ENCODE data around the gene TBC1D2.

The TBC1D2 gene

DNA sequence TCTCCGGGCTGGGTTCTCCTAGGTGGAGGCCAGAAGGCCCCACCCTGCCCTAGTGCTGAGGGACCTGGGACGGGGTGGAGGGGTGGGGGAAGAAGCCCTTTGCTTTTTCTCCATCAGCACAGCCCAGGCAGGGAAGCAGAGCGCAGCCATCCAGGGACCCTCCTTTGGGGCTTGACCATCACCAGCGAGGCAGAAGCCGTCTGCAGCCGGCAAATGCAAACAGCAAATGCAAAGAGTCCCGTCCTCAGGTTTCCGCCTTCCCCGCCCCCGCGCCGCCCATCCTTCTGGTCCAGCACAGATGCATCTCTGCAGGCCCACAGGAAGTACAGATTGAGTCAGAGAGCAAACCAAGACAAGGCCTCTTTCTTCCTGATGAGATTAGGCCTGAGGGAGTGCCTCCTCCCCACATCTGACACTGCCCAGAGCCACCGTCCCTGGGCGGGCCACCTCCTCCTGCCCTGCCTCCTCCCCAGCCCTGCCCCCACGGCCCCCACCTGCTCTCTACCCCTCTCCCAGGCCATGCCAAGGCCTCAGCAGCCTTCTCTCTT lies 86.4 kb downstream of the TBC1D2 start:
- intact Hi-C loops (cut with DNase I; ENCODE audit: low total_unique reads): no loop called here
- H3K4me3 ChIP-seq: no peak overlapping the region
- no peak for DNase-seq
- no peak overlapping the region for H3K27ac ChIP-seq
- no peaks in the 10 kb centered on the region for H3K4me1 ChIP-seq
- TF ChIP-seq, protein P1, sequence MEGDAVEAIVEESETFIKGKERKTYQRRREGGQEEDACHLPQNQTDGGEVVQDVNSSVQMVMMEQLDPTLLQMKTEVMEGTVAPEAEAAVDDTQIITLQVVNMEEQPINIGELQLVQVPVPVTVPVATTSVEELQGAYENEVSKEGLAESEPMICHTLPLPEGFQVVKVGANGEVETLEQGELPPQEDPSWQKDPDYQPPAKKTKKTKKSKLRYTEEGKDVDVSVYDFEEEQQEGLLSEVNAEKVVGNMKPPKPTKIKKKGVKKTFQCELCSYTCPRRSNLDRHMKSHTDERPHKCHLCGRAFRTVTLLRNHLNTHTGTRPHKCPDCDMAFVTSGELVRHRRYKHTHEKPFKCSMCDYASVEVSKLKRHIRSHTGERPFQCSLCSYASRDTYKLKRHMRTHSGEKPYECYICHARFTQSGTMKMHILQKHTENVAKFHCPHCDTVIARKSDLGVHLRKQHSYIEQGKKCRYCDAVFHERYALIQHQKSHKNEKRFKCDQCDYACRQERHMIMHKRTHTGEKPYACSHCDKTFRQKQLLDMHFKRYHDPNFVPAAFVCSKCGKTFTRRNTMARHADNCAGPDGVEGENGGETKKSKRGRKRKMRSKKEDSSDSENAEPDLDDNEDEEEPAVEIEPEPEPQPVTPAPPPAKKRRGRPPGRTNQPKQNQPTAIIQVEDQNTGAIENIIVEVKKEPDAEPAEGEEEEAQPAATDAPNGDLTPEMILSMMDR (IDR thresholded peaks at IDR 0.05): no peak
- H3K9me3 ChIP-seq: no peaks in the 10 kb centered on the region
- peaks cover 0 to 17% of the 10 kb centered on the region in 2 donors for H3K27me3 ChIP-seq
- H3K36me3 ChIP-seq: no peaks in the 10 kb centered on the region

- Histone ChIP-seq H3K4me1 (no peaks in the 10 kb centered on the region), H3K9me3 (no peaks in the 10 kb centered on the region), H3K27ac (no peak overlapping the region), H3K27me3 (peaks cover 0 to 17% of the 10 kb centered on the region in 2 donors), H3K4me3 (no peak overlapping the region), H3K36me3 (no peaks in the 10 kb centered on the region)
- intact Hi-C loops (cut with DNase I; ENCODE audit: low total_unique reads): no loop called here
- TF ChIP-seq, protein P1 (IDR thresholded peaks at IDR 0.05): no peak
- DNase-seq: no peak
These were observed 87.2 kb downstream of the TBC1D2 start for GRCh38 chr9:98168153-98168780.

DNA sequence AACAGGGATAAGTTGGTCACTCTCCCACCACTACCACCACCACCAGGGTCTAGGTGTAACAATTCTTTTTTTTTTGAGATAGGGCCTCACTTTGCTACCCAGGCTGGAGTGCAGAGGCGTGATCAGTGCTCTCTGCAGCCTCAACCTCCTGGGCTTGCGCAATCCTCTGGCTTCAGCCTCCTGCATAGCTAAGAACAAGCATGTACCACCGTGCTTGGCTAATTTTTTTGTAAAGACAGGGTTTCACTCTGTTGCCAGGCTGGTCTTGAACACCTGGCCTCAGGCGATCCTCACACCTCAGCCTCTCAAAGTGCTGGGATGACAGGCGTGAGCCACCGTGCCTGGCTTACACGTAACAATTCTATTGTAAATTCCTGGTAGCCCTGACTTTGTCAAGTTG lies 90.5 kb downstream of the TBC1D2 start:
- TF ChIP-seq, protein P1 (IDR thresholded peaks at IDR 0.05): no peak
- intact Hi-C loops (cut with DNase I; ENCODE audit: low total_unique reads): no loop called here
- Histone ChIP-seq H3K27ac (no peak overlapping the region), H3K27me3 (peaks cover 0 to 5% of the 10 kb centered on the region in 2 donors), H3K36me3 (no peaks in the 10 kb centered on the region), H3K4me1 (no peaks in the 10 kb centered on the region), H3K9me3 (no peaks in the 10 kb centered on the region), H3K4me3 (no peak overlapping the region)
- DNase-seq: no peak

DNA sequence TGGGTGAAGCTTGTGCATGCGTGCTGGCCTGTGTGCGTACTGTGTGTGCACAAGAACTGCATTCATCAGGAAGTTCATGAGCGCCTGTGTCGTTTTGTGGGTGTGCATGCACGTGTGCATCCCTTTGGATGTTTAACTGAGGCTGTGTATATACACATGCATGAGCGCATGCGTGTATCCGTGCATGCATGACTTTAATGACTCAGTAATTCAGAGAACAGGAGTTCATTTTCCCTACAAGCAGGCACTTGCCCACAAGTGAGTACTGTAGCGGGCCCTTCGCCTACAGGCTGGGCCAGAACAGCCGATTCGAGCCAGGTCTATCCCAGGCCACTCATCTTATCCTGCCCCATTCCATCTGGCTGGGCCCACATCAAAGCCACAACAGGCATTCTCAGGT lies 92.8 kb downstream of the TBC1D2 start:
- TF ChIP-seq, protein P1 (IDR thresholded peaks at IDR 0.05): no peak
- Histone ChIP-seq H3K27ac (no peak overlapping the region), H3K9me3 (no peaks in the 10 kb centered on the region), H3K4me1 (no peaks in the 10 kb centered on the region), H3K36me3 (no peaks in the 10 kb centered on the region), H3K4me3 (no peak overlapping the region), H3K27me3 (peaks cover 0 to 2% of the 10 kb centered on the region in 2 donors)
- intact Hi-C loops (cut with DNase I; ENCODE audit: low total_unique reads): no loop called here
- DNase-seq: no peak

DNA sequence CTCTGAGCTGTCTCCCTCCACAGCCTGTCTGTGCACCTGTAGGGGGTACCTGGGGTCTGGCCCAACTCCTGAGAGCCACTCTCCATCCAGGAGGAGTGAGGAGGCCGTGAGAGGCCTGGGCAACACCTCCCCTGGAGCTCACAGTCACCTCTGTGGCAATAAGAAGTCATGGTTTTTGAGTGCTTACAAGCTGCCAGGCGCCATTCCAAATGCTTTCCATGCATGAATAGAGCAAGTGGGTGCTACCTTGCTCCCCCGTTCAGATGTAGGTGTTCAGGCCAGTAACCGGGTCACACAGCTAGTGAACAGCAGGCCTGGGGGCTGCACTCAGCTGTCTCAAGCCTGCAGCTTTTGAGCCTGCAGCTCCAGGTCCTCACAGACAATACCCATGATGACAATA lies 93.6 kb downstream of the TBC1D2 start:
- Histone ChIP-seq H3K36me3 (no peaks in the 10 kb centered on the region), H3K27ac (no peak overlapping the region), H3K9me3 (no peaks in the 10 kb centered on the region), H3K27me3 (peaks cover 0 to 2% of the 10 kb centered on the region in 2 donors), H3K4me3 (no peak overlapping the region), H3K4me1 (no peaks in the 10 kb centered on the region)
- intact Hi-C loops (cut with DNase I; ENCODE audit: low total_unique reads): no loop called here
- DNase-seq: no peak
- TF ChIP-seq, protein P1 (IDR thresholded peaks at IDR 0.05): no peak
